NCI-H2171 (cell line): ENCODE measurements around the gene CLSTN2.
A peak's percentile ranks its signal among the peaks of the same experiment; 100 is the strongest.

Experiments used
- DNase-seq: peaks from one replicate; lab custom pipeline; 2025; lab: John Stamatoyannopoulos, UW

The CLSTN2 gene

GRCh38 chr3:140341817-140342403 is 406.9 kb downstream of the CLSTN2 start:
- DNase-seq = peak; percentile 70

GRCh38 chr3:140342668-140343067 is 407.7 kb downstream of the CLSTN2 start:
- DNase-seq = peak; percentile 16

DNA sequence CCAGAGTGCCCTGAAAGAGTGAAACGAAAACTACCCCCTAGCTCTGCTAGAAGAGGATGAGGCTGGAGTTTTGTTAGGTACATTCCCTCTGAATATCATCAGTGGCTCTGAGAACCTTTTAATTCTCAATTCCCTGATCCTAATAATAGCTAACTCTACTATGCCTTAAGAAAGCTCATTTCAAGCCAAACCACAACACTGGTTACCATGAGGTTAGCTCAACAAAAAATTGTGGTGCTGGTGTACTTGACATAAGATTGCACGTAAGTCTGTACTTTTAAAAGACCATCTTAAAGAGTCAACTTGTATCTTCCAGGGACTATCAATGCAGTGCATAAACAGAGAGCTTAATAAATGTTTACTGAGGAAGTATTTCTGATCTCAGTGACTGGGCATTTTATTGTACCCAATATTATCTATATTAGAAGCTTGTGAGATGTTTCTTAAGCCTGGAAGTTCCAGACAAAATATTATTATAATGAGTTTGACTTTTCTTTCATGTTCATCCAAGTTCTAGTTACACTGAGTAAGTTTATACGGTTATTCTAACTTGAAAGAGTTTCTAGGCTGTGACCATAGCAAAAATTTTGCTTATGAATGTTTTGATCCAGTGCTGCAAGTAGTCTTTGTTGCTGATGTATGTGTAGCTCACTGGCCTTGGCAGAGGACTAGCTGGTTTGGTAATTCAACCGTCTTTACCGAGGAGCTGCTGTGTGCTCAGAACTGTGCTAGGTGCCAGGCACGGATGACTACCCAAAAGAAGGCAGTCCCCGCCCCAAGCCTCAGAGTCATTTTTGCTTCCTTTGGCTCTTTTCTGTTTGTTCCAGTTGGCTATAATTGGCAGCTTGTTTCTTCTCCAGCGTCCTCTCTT is 408.5 kb downstream of the CLSTN2 start:
- no peak for DNase-seq

DNA sequence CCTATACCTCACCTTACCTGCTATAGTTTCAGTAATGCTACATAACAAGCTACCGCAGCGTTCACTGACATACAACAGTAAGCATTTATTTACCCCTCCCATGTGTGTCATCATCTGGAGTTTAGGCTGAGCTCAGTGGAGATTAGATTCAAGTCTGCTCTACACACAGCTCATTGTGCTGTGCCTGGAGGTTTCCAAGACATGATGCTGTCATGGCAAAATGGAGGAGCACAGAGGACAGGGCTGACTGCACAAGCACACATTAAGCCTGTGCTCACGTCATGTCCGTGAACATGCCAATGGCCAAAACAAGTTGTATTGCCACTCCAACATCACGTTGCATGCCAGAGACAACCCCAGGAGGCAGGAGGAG is 409.1 kb downstream of the CLSTN2 start:
- DNase-seq = no peak

DNA sequence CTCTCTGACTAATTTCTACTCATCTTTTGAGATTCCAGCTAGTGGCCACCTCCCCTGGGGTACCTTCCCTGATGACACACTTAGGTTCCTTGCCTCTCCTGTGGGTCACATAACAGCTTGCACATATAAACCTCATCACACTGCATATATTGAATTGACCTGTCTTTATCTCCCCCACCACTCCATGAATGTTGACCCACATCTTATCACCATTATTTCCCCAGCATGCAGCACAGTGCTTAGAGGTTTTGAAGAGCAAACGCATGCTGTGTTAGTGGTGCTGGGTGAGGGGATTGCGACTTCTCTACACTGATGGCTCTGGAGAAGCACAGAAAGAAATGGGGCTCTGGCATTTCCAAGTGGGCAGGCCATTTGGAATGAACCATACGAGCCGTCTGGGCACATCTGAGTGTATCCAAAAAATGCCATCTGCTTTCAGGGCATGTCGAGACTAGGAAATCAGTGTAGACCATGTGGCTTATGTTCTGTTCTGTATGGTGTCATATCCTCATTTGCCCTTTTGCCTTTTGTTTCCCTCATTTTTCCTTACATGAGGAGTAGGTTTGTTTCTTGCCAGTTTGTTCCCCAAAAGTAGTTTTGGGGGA is 409.7 kb downstream of the CLSTN2 start:
- peak; percentile 85 for DNase-seq

DNA sequence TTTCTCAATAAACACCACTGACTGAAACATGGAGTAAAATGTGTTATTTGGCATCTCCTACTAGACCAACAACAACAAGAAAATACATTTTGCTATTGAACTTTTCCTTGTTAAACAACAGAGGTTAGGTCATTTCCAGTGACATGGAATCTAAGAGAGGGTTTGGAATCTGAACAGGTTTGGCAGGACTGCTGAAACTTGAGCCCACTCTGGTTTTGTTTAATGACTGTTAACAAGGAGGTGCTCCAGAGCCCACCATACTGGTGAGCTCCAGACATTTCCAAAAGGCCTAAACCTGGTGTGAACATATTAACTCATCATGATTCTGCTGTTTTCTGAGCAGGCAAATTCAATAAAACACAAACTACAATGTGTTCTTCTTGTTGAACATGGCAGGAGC is 412.2 kb downstream of the CLSTN2 start:
- DNase-seq = peak; percentile 19

GRCh38 chr3:140349938-140350337 is 415.0 kb downstream of the CLSTN2 start:
- no peak for DNase-seq

- no peak for DNase-seq
Measured at GRCh38 chr3:140351466-140351865, 416.5 kb downstream of the CLSTN2 start.

GRCh38 chr3:140355481-140355880 is 420.5 kb downstream of the CLSTN2 start:
- no peak for DNase-seq

DNA sequence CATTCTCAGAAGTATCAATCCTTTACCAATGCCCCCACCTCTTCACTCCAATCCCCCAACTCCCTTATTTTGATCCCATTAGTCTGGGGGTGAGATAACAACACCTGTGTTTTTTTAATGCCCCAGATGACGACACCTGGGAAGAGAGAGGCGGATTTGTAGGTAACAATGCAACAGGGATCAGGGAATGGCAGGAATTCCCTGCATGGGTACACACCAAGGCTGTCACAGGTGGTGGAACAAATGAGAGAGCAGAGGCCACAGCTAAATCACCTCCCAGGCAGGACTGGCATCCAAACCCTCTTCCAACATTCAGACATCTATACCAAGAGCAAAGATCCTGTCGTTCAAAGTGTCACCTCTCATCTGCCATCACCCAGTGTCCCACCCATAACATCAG is 423.7 kb downstream of the CLSTN2 start:
- DNase-seq = no peak

DNA sequence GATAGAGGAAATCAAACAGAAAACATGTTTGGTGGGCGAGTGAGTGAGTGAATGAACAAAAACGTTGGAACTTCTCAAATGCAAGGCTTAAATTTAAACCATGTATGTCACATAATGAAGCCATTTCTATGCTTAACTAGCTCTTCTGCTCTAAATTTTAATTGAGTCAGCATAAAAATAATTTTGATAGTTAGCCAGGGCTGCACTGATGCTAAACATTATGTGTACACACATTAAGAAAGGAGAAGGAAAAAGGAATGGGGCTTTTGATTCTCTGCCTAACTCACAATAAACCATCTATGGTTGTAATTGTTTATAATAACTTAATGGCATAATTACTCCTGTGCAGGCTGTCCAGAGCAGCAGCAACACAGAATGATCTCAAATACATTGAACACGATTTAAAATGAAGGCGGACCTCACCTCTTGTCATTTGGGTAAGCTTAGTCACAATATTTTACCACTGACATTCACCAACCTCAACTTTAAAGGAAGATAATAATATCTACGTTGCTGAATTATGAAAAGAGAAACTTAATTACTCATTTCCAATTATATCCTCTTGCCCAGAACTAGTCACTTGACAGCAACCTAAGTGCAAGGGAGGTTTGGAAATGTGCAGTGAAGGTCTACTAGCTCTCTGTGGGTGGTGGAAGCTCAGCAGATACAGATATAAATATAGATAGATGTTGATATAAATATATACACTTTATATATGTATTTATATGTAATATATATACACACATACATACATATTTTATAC is 424.4 kb downstream of the CLSTN2 start:
- no peak for DNase-seq

GRCh38 chr3:140360332-140360731 is 425.3 kb downstream of the CLSTN2 start:
- DNase-seq = no peak

DNA sequence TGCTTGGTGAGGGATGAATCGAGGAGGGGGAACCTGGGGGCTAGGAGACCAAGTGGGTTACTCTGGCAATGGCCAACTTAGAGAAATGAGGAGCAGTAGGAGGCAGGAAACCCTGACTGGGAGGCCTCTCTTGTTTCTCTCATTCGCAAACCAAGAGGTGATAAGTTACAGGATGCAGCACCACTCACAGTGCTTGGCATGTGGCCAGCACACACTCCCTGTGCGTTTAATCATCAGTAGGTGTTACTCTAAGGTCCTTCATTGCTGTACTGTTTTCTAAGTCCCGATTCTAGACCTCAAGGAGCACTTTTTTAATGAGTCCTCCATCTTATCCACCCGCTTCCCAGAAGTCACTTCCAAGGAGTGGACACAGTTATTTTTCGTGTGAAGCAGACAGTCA is 428.8 kb downstream of the CLSTN2 start:
- no peak for DNase-seq

- no peak for DNase-seq
Measured at GRCh38 chr3:140365872-140366697, 431.1 kb downstream of the CLSTN2 start.

GRCh38 chr3:140368223-140368811 is 433.3 kb downstream of the CLSTN2 start:
- DNase-seq = no peak

DNA sequence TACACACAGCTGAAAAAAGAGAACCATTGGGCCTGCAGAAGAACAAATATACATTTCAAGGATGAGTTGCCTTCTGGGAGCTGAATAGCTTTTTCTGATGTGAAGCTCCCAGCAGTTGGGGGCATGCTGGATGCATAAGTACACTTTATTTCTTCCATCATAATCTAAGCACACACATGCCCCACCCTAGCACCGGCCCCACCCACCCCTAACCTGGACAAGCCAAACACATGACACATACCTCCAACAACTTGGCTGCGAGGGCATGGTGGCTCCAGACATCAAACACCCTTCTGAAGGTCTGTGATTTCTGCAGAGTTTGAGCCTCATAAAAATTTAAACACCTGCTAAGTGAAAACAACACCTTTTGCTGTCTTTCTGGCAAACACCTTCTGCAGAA is 435.7 kb downstream of the CLSTN2 start:
- DNase-seq = no peak

- DNase-seq = no peak
Measured at GRCh38 chr3:140373234-140373633, 438.2 kb downstream of the CLSTN2 start.

- no peak for DNase-seq
Measured at GRCh38 chr3:140375002-140375401, 440.0 kb downstream of the CLSTN2 start.

DNA sequence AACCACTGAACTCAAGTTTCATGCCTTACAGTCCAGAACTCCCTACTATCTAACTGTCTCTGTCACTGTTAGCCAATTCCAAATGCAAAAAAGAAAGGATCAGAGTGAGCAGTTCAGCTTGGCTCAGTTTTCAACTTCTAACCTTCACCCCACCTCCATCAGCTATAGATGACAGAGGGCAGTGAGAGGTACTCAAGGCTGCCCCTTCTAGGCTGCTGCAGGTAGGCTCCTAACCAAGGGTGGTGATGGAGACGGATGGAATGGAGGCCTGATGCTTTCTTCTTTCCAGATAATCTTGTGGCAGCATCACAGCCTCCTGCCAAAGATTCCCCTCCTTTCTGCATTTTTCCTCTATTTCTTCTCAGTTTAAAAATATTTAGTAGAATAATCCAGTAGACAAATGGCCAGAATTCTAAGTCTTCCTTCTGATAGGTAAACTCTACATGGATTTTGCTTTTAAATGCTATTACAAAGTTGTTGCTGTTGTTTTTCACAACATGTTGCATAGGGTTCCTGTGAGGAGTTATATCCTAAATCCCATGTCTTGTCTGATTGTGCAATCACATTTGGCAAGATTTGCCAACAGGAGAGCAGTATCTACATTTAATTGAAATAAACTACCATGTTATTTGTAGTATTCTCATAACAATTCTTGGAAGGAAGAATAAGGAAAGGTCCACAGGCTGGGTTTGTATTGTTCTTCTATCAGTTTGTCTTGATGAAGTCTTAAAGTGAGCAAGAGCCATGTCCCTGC is 441.3 kb downstream of the CLSTN2 start:
- DNase-seq = no peak

- no peak for DNase-seq
Measured at GRCh38 chr3:140377644-140378043, 442.7 kb downstream of the CLSTN2 start.
